ENCODE results near the gene ANKS3.

Gene ANKS3, protein sequence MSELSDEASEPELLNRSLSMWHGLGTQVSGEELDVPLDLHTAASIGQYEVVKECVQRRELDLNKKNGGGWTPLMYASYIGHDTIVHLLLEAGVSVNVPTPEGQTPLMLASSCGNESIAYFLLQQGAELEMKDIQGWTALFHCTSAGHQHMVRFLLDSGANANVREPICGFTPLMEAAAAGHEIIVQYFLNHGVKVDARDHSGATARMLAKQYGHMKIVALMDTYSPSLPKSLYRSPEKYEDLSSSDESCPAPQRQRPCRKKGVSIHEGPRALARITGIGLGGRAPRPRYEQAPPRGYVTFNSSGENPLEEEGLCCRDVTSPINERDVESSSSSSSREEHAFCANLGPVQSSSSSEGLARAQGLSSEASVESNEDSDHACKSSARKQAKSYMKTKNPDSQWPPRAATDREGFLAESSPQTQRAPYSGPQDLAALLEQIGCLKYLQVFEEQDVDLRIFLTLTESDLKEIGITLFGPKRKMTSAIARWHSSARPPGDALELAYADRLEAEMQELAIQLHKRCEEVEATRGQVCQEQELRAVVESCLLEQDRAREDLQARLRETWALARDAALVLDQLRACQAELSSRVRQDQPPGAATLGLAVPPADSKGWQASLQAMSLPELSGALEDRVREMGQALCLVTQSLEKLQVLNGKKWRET

DNA sequence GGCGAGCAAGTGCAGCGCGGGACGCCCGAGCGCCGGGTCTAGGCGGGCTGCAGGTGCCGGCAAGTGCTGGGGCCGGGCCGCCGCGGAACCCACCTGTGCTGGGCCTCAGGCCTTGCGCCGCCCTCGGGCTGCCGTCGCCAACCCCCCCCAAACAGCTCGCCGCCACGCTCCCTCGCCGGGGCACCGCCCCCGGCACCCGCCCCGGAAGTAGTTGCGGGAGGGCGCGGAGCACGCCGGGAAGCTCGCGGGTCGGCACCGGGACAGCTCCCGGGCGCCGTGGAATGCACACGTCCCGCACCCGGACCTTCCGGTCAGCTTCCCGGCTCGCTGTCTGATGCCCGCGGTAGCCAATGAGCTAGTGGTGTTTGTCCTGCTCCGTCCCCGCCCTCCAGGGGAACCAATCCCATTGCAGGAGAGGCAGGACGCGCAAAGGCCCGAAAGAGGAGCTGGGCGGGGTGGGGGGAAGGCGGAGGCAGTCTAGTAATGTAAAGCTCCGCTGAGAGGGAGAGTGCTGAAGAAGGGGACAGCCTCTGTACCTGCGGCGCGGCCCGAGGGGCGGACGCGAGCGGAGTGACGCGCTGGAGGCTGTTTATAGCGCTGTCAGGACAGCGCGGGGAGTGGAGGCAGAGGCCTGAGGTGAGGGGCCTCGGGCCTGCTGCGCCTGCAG lies at the start of gene ANKS3, which contains the start of gene DNAAF8:
Gene ANKS3, minus strand, starts transcription at position 209 of the 667 bp plus-strand sequence. CDS start 4,122 bp downstream, outside the sequence.
Gene DNAAF8, plus strand, starts transcription at position 475 of the 667 bp plus-strand sequence. CDS start 1,978 bp downstream, outside the sequence.
- FAIRE-seq = peak; percentile 88

DNA sequence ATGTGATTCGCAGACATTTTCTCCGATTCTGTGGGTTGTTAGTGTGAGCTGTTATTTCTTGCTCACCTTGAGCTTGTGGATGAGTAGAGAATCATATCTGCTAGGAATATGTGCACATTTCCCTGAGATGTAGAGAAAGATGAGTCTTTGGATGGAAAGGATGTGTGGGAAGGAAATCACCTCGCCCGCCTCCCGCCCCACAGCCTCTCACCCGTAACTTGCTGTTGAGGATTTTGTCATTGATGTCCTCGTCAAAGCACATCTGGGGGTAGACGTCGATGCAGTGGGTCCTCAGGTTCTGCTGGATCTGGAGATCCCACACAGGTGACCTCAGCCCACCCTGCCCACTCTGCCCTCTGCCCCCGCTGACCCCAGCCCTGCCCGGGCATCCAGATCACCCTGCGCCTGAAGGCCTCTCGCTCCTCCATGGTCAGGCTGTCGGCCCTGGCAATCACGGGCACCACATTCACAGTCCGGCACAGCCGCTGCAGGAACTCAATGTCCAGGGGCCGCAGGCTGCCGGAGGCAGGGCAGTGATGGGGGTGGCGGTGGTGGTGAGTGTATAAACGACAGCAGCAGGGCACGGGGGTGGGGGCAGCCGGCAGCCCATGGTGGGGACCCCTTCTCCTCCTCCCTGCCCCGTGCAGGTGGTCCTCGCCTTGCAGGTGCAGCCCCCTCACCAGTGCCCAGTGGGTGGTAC lies 49.3 kb upstream of the ANKS3 start:
- FAIRE-seq = no peak

DNA sequence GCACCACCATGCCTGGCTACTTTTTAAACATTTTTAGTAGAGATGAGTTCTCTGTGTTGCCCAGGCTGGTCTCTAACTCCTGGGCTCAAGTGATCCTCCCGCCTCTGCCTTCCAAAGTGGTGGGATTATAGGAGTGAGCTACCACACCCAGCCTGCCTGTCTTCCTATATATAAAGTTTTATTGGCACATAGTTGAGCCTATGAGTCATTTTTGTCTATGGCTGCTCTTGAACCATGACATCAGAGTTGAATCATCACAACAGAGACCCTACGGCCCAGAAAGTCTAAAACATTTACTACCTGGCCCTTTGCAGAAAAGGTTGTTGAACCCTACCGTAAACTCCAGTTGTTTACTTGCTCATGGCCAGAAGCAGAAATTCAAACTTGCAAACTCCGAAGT lies 46.2 kb upstream of the ANKS3 start:
- no peak for FAIRE-seq

DNA sequence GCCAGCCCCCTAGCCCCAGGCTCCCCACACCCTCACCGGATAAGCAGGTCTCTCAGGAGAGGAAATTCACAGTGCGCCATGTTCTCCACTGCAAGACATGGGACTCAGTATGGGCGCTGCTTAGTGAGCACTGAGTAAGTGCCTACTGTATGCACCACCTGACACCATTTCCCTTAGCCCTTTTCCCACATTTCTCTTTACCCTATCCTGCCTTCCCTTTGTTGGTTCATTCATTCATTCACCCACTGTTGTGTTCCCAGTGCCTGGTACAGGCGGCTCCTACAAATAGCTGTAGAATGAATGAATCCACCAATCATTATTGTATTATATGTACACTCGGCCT lies 44.0 kb upstream of the ANKS3 start:
- no peak for FAIRE-seq

DNA sequence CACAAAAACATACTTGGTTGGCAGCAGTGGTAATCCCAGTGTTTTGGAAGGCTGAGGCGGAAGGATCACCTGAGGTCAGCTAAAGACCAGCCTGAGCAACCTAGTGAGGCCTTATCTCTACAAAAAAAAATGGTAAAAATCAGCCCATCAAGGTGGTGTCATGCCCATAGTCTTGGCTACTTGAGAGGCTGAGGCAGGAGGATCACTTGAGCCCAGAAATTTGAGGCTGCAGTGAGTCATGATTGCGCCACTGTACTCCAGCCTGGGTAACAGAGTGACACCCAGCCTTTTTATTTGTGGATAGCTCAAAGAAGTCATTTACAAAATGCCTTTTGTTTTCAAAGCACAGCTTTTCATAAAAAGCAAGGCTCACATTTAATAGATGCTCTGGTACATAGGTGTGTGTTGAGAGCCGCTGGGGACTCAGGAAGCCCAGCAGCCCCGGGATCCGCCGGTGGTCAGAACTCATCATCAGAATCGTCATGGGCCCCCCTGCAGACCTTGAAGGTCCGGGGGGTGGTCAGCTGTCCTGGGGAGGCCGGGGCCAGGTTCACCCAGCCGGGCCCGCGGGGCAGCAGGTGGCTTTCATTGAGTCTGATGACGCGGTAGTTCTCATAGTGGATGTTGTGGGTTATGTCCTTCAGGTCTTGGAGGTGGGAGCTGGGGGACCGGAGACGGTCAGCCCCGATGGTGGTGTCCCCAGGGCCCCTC lies 43.4 kb upstream of the ANKS3 start:
- no peak for FAIRE-seq

DNA sequence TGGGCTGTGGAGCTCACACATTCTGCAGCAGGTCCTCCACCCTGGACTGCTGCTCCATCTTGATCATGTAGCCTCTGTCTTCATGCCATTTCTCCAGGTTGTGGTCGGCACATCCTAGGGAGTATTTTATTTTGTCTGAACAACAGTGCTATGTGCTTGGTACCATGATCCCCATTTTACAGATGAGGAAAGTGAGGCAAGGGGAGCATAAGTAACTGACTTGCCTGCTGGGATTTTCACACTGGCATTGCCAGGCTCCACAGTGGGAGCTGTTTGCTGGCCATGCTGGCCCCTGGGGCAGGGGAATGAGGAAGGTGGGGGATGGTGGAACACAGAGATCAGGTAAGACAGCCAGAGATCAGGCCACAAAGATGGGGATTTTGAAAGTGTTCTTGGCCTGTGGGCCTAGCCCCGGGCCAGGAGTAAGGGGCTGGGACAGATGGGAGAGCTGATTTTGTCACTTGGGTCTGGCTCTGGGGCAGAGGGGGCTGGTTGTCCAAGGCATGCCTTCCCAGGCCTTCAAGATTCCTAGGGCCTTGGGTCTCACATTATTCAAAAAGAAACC lies 42.2 kb upstream of the ANKS3 start:
- no peak for FAIRE-seq

DNA sequence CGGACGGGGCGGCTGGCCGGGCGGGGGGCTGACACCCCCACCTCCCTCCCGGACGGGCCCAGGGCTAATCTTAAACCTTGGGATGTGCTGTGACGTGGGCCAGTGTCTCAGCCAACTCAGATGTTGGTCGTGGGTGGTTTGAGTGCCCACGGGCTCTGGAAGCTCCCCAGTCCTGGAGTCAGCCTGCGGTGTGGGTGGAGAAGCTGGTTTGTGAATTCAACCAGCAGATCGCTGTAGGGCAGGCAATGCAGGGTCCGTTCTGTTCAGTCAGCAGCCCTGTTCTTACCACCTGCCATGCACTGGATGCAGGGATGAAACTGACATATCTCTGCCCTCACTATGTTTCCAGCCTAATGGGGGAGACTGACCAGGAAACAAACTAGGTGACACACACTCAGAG lies 40.9 kb upstream of the ANKS3 start:
- no peak for FAIRE-seq

DNA sequence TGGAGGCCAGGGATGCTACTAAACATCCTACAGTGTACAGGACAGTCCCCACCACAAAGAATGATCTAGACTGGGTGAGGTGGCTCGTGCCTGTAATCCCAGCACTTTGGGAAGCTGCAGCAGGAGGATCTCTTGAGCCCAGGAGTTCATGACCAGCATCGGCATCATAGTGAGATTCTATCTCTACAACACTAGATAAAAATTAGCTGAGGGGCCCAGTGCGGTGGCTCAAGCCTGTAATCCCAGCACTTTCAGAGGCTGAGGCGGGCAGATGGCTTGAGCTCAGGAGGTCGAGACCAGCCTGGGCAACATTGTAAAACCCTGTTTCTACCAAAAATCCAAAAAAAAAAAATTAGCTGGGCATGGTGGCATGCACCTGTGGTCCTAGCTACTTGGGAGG lies 38.3 kb upstream of the ANKS3 start:
- no peak for FAIRE-seq

DNA sequence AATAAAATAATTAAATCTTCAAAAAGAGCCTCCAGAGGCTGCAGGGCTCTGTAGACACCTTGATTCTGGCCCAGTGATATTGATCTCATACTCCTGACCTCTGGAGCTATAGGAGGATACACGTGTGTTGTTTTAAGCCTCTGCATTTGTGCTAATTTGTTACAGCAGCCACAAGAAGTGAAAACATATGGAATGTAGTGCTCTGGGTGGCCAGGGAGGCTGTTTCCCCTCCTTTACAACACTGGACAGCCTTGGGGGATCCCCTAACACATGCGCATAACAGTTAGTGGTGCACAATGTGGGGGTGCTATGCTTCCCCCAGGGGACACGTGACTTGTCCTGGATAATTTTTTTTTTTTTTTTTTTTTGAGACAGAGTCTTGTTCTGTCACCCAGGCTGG lies 37.6 kb upstream of the ANKS3 start:
- no peak for FAIRE-seq

DNA sequence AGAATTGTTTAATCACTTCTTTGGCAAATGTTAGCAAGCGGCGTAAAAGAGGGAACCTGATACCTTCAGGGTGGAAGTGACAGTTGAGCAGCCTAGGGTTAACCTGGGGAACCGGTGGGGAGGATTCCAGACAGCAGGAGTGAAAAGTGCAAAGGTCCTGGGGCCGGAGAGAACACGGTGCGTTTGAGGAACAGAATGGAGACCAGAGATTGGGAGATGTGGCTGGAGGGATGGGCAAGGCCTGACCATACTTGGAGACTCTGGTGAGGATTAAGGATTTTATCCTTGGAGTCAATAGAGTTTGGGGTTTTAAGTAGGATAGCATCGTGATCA lies 35.2 kb upstream of the ANKS3 start:
- no peak for FAIRE-seq

DNA sequence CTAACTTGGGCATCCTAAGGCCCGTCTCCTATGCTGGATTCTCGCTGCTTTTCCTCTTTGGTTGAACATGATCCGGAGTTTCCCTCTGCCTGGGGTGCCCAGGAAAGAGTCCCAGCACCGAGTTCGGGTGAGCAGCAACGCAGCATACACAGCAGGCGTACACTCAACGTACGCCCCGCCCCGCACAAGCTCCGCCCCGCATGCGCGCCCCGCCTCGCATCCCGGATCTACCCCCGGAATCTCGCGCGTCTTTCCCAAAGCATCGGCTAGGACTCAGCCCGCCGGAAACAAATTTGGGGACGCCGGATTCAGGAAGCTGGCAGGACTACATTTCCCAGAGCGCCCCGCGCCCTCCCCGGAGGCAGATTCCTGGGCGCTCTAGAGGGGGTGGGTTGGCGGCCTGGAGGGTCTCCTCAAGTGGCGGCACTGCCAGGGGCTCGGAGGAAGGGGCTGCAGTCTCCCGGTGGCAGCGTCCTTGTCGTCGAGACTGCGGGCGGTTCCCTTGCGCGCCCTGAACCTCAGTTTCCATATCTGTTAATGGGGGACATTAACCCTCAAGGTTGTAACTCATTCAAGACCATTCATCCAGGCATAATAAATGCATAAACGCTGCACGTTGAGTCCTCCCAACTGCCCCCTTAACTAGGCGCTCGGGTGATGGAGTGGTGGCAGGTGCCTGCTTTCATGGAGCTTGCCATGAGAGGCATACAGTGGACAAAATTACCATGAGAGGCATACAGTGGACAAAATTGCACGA lies 34.7 kb upstream of the ANKS3 start:
- peak; percentile 72 for FAIRE-seq

DNA sequence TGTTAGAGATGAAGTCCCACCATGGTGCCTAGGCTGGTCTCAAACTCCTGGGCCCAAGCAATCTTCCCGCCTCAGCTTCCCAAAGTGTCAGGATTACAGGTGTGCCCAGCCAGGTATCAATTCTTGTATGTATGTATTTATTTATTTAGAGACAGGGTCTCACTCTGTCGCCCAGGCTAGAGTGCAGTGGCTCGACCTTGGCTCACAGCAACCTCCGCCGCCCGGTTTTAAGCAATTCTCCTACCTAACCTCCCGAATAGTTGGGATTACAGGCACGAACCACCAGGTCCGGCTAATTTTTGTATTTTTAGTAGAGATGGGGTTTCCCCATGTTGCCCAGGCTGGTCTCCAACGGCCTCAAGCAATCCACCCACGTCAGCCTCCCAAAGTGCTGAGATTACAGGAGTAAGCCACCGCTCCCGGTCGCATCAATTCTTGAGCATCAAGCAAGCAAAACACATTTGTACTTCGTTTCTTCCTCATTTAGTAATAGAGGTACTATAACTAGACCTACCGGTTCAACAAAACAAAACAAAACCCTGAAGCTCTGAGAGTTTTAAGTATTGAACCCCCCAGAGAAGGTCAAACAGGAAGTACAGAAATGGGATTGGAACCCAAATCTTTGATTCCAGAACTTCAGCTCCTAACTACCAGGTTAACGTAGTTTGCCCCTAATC lies 33.9 kb upstream of the ANKS3 start:
- no peak for FAIRE-seq

DNA sequence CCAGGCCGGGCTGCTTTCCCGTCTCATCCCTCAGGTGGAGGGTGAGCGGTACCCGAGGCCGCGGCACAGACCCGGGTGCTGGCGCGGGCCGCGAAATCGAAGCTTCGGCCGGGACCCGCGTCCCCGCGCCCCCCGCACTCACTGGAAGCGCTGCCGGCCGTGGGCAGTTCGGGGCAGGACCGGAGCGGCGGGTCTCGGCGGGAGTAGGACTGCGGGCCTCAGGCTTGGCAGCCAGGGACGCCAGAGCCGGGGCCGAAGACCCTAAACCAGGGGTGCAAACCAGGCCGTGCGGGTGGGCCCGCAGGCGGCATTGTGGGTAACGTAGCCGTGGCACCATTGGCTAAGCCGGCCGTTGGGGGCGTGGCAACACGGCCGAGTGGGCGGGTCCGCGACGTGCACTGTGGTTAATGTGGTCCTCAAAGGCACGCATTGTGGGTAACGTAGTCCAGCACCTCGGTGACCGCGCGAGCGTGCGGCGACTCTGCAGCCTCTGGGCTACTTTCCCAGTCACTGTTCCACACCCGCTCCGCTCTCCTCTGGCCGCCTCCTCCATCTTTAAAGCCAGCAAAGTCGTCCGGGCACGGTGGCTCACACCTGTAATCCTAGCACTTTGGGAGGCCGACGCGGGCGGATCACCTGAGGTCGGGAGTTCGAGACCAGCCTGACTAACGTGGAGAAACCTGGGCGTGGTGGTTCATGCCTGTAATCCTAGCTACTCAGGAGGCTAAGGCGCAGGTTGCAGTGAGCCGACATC lies 33.0 kb upstream of the ANKS3 start, which contains the start of gene ZNF500:
Gene ZNF500, minus strand, starts transcription at position 288 of the 754 bp plus-strand sequence. CDS start 1,184 bp downstream, outside the sequence.
- peak; percentile 89 for FAIRE-seq

DNA sequence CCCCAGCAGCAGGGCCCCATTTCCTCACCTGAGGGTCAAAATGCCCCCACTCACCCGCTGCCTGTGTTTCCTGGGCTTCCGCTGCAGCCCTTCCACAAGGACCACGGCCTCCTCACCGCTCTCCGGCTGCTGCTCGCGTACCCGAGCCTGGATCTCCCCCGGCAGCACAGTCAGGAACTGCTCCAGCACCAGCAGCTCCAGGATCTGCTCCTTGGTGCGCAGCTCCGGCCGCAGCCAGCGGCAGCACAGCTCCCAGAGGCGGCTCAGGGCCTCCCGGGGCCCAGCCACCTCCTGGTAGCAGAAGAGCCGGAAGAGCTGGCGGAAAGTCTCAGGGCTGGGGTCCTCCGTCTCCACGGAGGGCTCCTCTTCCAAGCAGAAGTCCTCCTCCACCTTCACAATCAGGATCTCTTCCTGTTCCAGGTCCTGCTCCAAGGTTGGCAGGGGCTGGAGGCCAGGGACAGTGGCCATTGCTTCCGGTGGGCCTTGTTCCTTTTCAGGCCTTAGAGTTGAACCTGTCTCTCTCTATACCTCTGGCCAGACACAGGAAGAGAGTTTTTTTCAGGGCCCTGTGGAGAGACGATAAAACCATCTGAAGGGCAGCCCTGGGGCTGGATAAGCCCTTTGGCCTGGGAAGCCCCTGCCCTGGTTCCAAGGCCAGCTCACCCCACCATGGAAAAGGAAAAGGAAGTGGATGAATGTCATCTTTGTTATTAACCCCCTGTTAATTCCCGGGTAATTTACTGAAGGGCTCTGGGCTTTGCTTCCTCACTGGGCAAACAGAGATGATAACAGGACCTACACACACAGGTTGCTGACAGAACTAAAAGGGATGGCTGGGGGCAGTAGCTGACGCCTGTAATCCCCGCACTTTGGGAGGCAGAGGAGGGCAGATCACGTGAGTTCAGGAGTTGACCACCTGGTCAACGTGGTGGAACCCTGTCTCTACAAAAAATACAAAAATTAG lies 31.7 kb upstream of the ANKS3 start:
- no peak for FAIRE-seq

DNA sequence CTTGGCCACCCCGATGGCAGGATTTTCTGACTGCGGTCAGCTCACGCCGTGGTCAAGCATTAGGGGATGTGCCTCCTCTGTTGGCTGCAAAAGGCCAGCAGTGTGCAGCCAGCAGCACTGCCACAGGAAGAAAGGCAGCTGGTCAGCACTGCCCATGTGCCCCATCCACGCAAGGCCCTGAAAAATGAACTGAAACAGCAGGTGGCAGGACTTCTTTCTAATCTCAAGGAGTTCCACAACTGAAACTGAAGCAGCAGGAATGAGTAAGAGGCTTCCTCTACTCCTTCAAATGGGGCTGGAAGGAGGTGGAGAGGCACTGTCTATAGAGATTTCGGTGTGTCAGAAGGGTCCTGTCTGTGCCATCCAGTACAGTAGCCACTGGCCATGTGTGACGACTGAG lies 29.7 kb upstream of the ANKS3 start:
- no peak for FAIRE-seq

DNA sequence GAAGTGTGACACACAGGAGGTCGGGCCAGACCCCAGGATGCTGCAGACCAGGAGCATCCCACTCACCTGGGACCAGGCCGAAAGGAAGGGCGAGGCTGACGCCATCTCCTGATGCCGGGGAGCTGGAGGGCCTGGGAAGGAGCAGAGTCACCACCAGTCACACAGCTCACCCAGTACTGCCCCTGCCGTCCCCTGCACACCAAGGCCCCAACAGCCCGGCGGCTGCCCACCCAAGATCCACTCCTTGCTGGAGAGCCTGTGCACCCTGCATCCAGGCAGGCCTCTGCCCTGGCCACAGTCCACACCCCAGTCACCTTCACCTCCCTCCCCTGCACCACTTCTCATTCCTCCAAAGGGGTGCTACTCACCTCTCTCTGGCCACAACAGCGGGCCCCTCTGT lies 28.1 kb upstream of the ANKS3 start:
- FAIRE-seq = no peak

DNA sequence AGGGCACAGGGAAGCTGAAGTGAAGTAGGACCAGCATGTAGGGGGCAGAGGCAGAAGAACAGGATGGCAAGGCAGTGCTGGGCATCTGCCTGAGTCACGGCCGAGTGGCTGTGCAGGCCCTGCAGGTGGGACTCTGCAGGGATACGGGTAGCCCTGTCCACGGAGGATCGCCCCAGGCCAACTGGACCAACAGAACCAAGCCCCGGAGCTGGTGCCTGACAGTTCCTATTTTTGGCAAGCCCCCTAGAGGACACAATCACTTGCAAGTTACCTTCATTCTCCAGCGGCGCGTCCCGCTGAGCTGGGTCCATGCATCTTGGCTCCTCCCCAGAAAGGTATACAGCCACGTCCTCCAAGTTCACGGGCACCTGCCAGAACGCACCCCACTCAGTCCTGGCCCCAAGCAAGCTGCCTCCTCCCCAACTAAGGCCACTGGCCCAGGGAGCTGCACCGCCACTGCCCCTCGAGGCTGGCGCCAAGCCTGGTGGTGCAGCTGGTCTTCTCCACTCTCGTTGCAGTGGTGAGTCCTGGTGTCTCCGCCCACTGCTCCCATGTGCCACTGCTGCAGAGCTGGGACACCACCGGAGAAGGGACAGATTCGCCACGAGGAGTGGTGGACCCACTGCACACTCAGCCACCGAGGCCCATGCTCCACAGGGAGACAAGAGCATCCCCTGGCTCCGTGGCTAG lies 26.3 kb upstream of the ANKS3 start:
- no peak for FAIRE-seq

DNA sequence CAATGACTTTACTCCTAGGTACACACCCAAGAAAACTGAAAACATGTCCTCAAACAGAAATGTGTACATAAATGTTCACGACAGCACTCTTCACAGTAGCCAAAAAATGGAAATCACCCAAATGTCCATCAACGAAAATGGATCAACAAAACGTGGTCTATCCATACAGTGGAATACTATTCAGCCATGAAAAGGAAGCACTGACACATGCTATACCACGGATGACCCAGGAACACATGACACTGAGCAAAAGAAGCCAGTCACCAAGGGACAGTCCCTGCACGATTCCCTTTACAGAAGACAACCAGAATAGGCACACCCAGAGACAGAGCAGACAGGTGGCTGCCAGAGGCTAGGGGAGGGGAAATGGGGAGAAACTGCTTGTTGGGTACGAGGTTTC lies 21.6 kb upstream of the ANKS3 start:
- no peak for FAIRE-seq

Measured in A204.1 (cell line).